Tibial artery (tissue), 4 donors: ENCODE data around the gene VTI1A.
A peak's percentile ranks its signal among the peaks of the same experiment; 100 is the strongest.

Source experiments
- DNase-seq, 2 donors: peaks; one replicate each; pipeline ENCODE4 v3.0.0-alpha.2; 2019
- H3K27ac ChIP-seq, 2 donors: fragments of 200-600 bp; sonication (generic) in 1 of 2; 1 replicate in 1 of 2; 2 replicates in 1 of 2; pipeline ENCODE4 v1.5.1; 2018 to 2019; ENCODE audit warnings: mild to moderate bottlenecking in 1 of 2
- H3K27me3 ChIP-seq, 2 donors: fragments of 200-600 bp; sonication (generic) in 1 of 2; one replicate each; pipeline versions ENCODE4 v1.5.1 to v1.6.0; 2016 to 2019
- H3K36me3 ChIP-seq, 3 donors: fragments of 200-600 bp; sonication (generic) in 2 of 3; one replicate each; pipeline ENCODE4 v1.5.1; 2016 to 2019; ENCODE audit warnings: mild to moderate bottlenecking in 2 of 3
- H3K4me1 ChIP-seq, 4 donors: fragments of 200-600 bp; sonication (generic) in 2 of 4; 1 replicate in 3 of 4; 2 replicates in 1 of 4; pipeline ENCODE4 v1.5.1; 2016 to 2019
- H3K4me3 ChIP-seq, 2 donors: fragments of 200-600 bp; sonication (generic) in 1 of 2; 1 replicate in 1 of 2; 2 replicates in 1 of 2; pipeline ENCODE4 v1.5.1; 2018 to 2019; ENCODE audit warnings: mild to moderate bottlenecking in 2 of 2
- H3K9me3 ChIP-seq, 3 donors: fragments of 200-600 bp; sonication (generic) in 1 of 3; one replicate each; pipeline ENCODE4 v1.5.1; 2016 to 2019
- CTCF ChIP-seq, 2 experiments: fragments of 200-600 bp in 1 of 2; fragments of 450-650 bp in 1 of 2; IDR thresholded peaks; one replicate each; pipeline ENCODE4 v1.5.1; 2017 to 2019; ENCODE audit warnings: antibody characterized with exemption in 2 of 2, mild to moderate bottlenecking in 1 of 2, moderate library complexity in 1 of 2
- intact Hi-C: fragments of 100-400 bp; cut with DNase I; formaldehyde crosslinking; loops from one replicate; pipeline ENCODE4 v1.15.0; 2023; ENCODE audit warnings: low total_unique reads

The VTI1A gene

GRCh38 chr10:112546474-112546873 lies 99.5 kb downstream of the VTI1A start:
- peaks cover 0 to 4% (median 0%) of the 10 kb centered on the region in 3 donors for H3K36me3 ChIP-seq
- H3K27me3 ChIP-seq: no peaks in the 10 kb centered on the region
- no peaks in the 10 kb centered on the region for H3K9me3 ChIP-seq
- no peak for DNase-seq
- peak overlapping the region in 1 of 2 donors; percentile 26 for H3K27ac ChIP-seq
- H3K4me1 ChIP-seq: peaks cover 0 to 11% (median 0%) of the 10 kb centered on the region in 4 donors
- intact Hi-C loops: no loop called here
- TF ChIP-seq CTCF (IDR thresholded peaks at IDR 0.05): no peak
- H3K4me3 ChIP-seq: no peak overlapping the region

GRCh38 chr10:112548535-112549276 lies 101.7 kb downstream of the VTI1A start:
- TF ChIP-seq CTCF (IDR thresholded peaks at IDR 0.05): no peak
- Histone ChIP-seq H3K9me3 (no peaks in the 10 kb centered on the region), H3K27ac (no peak overlapping the region), H3K4me3 (no peak overlapping the region), H3K27me3 (no peaks in the 10 kb centered on the region), H3K4me1 (peaks cover 0 to 11% (median 0%) of the 10 kb centered on the region in 4 donors), H3K36me3 (no peaks in the 10 kb centered on the region)
- DNase-seq: no peak
- intact Hi-C loops: no loop called here

GRCh38 chr10:112552593-112553110 lies 105.6 kb downstream of the VTI1A start:
- Histone ChIP-seq H3K27me3 (no peaks in the 10 kb centered on the region), H3K27ac (no peak overlapping the region), H3K4me3 (no peak overlapping the region), H3K36me3 (no peaks in the 10 kb centered on the region), H3K9me3 (no peaks in the 10 kb centered on the region), H3K4me1 (no peaks in the 10 kb centered on the region)
- intact Hi-C loops: no loop called here
- no peak for DNase-seq
- TF ChIP-seq CTCF (IDR thresholded peaks at IDR 0.05): no peak

GRCh38 chr10:112553315-112553714 lies 106.3 kb downstream of the VTI1A start:
- no peak overlapping the region for H3K27ac ChIP-seq
- H3K9me3 ChIP-seq: no peaks in the 10 kb centered on the region
- no peaks in the 10 kb centered on the region for H3K36me3 ChIP-seq
- no peaks in the 10 kb centered on the region for H3K4me1 ChIP-seq
- intact Hi-C loops: no loop called here
- no peaks in the 10 kb centered on the region for H3K27me3 ChIP-seq
- no peak for TF ChIP-seq CTCF (IDR thresholded peaks at IDR 0.05)
- H3K4me3 ChIP-seq: no peak overlapping the region
- DNase-seq: no peak

- no peaks in the 10 kb centered on the region for H3K27me3 ChIP-seq
- H3K36me3 ChIP-seq: no peaks in the 10 kb centered on the region
- no peak overlapping the region for H3K4me3 ChIP-seq
- intact Hi-C loops: no loop called here
- H3K4me1 ChIP-seq: no peaks in the 10 kb centered on the region
- no peak for DNase-seq
- no peak overlapping the region for H3K27ac ChIP-seq
- no peak for TF ChIP-seq CTCF (IDR thresholded peaks at IDR 0.05)
- no peaks in the 10 kb centered on the region for H3K9me3 ChIP-seq
These were observed 107.2 kb downstream of the VTI1A start for GRCh38 chr10:112554263-112554662.
